HEK293T (cell line): ENCODE measurements around the gene PLXNA3.
A peak's percentile ranks its signal among the peaks of the same experiment; 100 is the strongest.

Source experiments
- CTCF ChIA-PET: fragments of 350-600 bp; formaldehyde crosslinking; extraction: SDS; loops from one replicate; lab custom pipeline; 2021; ENCODE audit warnings: antibody characterized with exemption, inconsistent platforms; lab: Yijun Ruan, JAX
- POLR2A ChIA-PET: fragments of 350-600 bp; formaldehyde crosslinking; extraction: SDS; loops from one replicate; lab custom pipeline; 2020; ENCODE audit warnings: antibody characterized with exemption, inconsistent platforms; lab: Yijun Ruan, JAX
- DNase-seq: peaks from one replicate; pipeline ENCODE4 v3.0.0; 2012; ENCODE audit warnings: mixed read lengths; ENCODE audit errors: extremely low spot score
- ARNT ChIP-seq: fragments of 450-650 bp; IDR thresholded peaks from 2 replicates; pipeline ENCODE4 v1.6.1; 2017; ENCODE audit warnings: mild to moderate bottlenecking
- BHLHE40 ChIP-seq: fragments of 450-650 bp; IDR thresholded peaks from 2 replicates; pipeline ENCODE4 v1.6.1; 2016; ENCODE audit warnings: mild to moderate bottlenecking, moderate library complexity, borderline replicate concordance
- CTBP1 ChIP-seq: fragments of 450-650 bp; IDR thresholded peaks from 2 replicates; pipeline ENCODE4 v1.6.1; 2016; ENCODE audit warnings: borderline replicate concordance
- ELF4 ChIP-seq: fragments of 450-650 bp; IDR thresholded peaks from 2 replicates; pipeline ENCODE4 v1.6.1; 2017; ENCODE audit warnings: antibody characterized with exemption
- FOXA1 ChIP-seq: fragments of 450-650 bp; IDR thresholded peaks from 2 replicates; pipeline ENCODE4 v1.6.1; 2016; ENCODE audit warnings: mild to moderate bottlenecking
- FOXK2 ChIP-seq: fragments of 450-650 bp; IDR thresholded peaks from 2 replicates; pipeline ENCODE4 v1.6.1; 2016; ENCODE audit warnings: mild to moderate bottlenecking
- FOXM1 ChIP-seq: fragments of 450-650 bp; IDR thresholded peaks from 2 replicates; pipeline ENCODE4 v1.6.1; 2017; ENCODE audit warnings: mild to moderate bottlenecking, borderline replicate concordance
- HDGF ChIP-seq: fragments of 450-650 bp; IDR thresholded peaks from 2 replicates; pipeline ENCODE4 v1.6.1; 2017; ENCODE audit warnings: antibody characterized with exemption, borderline replicate concordance
- L3MBTL2 ChIP-seq: fragments of 450-650 bp; conservative IDR thresholded peaks from 2 replicates; pipeline ENCODE4 v1.6.1; 2016; ENCODE audit warnings: mild to moderate bottlenecking
- LEF1 ChIP-seq: fragments of 450-650 bp; IDR thresholded peaks from 2 replicates; pipeline ENCODE4 v1.6.1; 2017; ENCODE audit warnings: mild to moderate bottlenecking, borderline replicate concordance
- NFRKB ChIP-seq: fragments of 450-650 bp; IDR thresholded peaks from 2 replicates; pipeline ENCODE4 v1.6.1; 2016; ENCODE audit warnings: mild to moderate bottlenecking, moderate library complexity
- PKNOX1 ChIP-seq: fragments of 450-650 bp; IDR thresholded peaks from 2 replicates; pipeline ENCODE4 v1.6.1; 2016
- SP1 ChIP-seq: fragments of 450-650 bp; IDR thresholded peaks from 2 replicates; pipeline ENCODE4 v1.6.1; 2017
- SUZ12 ChIP-seq: fragments of 450-650 bp; IDR thresholded peaks from 2 replicates; pipeline ENCODE4 v1.6.1; 2016; ENCODE audit warnings: mild to moderate bottlenecking
- TARDBP ChIP-seq: fragments of 450-650 bp; IDR thresholded peaks from 2 replicates; pipeline ENCODE4 v1.6.1; 2016
- ZNF384 ChIP-seq: fragments of 450-650 bp; IDR thresholded peaks from 2 replicates; pipeline ENCODE4 v1.6.1; 2016

PLXNA3 gene

GRCh38 chrX:154477891-154478477, 19.9 kb downstream of the PLXNA3 start:
- ChIA-PET POLR2A (interaction anchor here (1.2 to 2.5 kb wide), 8 partner anchors 10 to 80 kb away, joined by 3 to 12 read pairs (median 4); partner anchors contain the start of genes FAM3A, RPL10, SLC10A3 and UBL4A), CTCF (interaction anchor here (1.6 kb wide), 1 partner anchor 49 kb away, joined by 9 read pairs; no protein-coding TSS in a partner anchor)
- no peak for TF ChIP-seq LEF1
- TF ChIP-seq TARDBP = no peak
- TF ChIP-seq SUZ12 = no peak
- TF ChIP-seq SP1 = no peak
- TF ChIP-seq FOXK2 = no peak
- DNase-seq = no peak

- peak; percentile 95 for DNase-seq
- ChIA-PET CTCF (no interaction called here), POLR2A (interaction anchor here (0.7 to 2.5 kb wide), 9 partner anchors 9 to 81 kb away, joined by 3 to 15 read pairs (median 4); partner anchors contain the start of genes FAM3A, RPL10, SLC10A3 and UBL4A)
- TF ChIP-seq PKNOX1 = no peak
- TF ChIP-seq L3MBTL2 = peak; percentile 100
- TF ChIP-seq SP1 = peak; percentile 96
- TF ChIP-seq FOXM1 = no peak
Measured at GRCh38 chrX:154478728-154479622, 20.9 kb downstream of the PLXNA3 start, which contains the start of gene LAGE3. Gene LAGE3, minus strand, starts transcription at chrX:154479281. Its CDS starts 366 bp downstream, at chrX:154478915.

- no peak for TF ChIP-seq HDGF
- no peak for TF ChIP-seq L3MBTL2
- no peak for TF ChIP-seq SP1
- no peak for TF ChIP-seq SUZ12
- TF ChIP-seq ZNF384 = no peak
- no peak for TF ChIP-seq FOXA1
- TF ChIP-seq NFRKB = no peak
- TF ChIP-seq ELF4 = no peak
- no peak for TF ChIP-seq CTBP1
- TF ChIP-seq FOXK2 = no peak
- TF ChIP-seq PKNOX1 = no peak
Measured at GRCh38 chrX:154481195-154481594, 23.1 kb downstream of the PLXNA3 start.

GRCh38 chrX:154481911-154482601, 24.0 kb downstream of the PLXNA3 start:
- no peak for TF ChIP-seq L3MBTL2
- no peak for TF ChIP-seq ZNF384
- ChIA-PET CTCF (interaction anchor here (0.6 kb wide), 1 partner anchor 50 kb away, joined by 3 read pairs; no protein-coding TSS in a partner anchor), POLR2A (interaction anchor here (0.7 to 1.4 kb wide), 2 partner anchors 8 to 85 kb away, joined by 3 read pairs; partner anchors contain the start of gene SLC10A3)
- DNase-seq = no peak

More at GRCh38 chrX:154481195-154481594, 23.1 kb downstream of the PLXNA3 start:
- CTCF ChIA-PET = no interaction called here
- POLR2A ChIA-PET = interaction anchor here (2.4 kb wide), 1 partner anchor 8 kb away, joined by 15 read pairs; the partner anchor contains the start of gene SLC10A3
- no peak for DNase-seq

GRCh38 chrX:154482786-154483185, 24.7 kb downstream of the PLXNA3 start:
- CTCF ChIA-PET = interaction anchor here (0.6 kb wide), 1 partner anchor 76 kb away, joined by 3 read pairs; no protein-coding TSS in a partner anchor
- no peak for DNase-seq
- POLR2A ChIA-PET = interaction anchor here (1.4 kb wide), 1 partner anchor 85 kb away, joined by 3 read pairs; no protein-coding TSS in a partner anchor
- TF ChIP-seq FOXA1 = no peak
- no peak for TF ChIP-seq FOXM1
- TF ChIP-seq ARNT = no peak
- no peak for TF ChIP-seq CTBP1
- TF ChIP-seq BHLHE40 = no peak
- TF ChIP-seq LEF1 = no peak
- no peak for TF ChIP-seq TARDBP
- TF ChIP-seq SUZ12 = no peak
- no peak for TF ChIP-seq ELF4
- TF ChIP-seq ZNF384 = no peak
- TF ChIP-seq HDGF = no peak
- no peak for TF ChIP-seq L3MBTL2
- TF ChIP-seq FOXK2 = no peak
- no peak for TF ChIP-seq SP1
- TF ChIP-seq PKNOX1 = no peak
- no peak for TF ChIP-seq NFRKB
